WTC11 (cell line): ENCODE measurements around the gene MON1A. TPM values are rescaled to one million over a fixed set of nuclear protein-coding genes. Genes with fewer than 3 reads are reported as not detected.

ENCODE experiments used
- ATAC-seq: fragments of 200-7000 bp; cut with Tn5 transposase; 2 replicates; pipeline ENCODE4 v1.10.0; 2021; ENCODE audit warnings: mild to moderate bottlenecking, moderate library complexity
- CTCF ChIA-PET: fragments of 300-600 bp; sonication (Branson Sonifier 250); formaldehyde crosslinking; loops from one replicate; lab custom pipeline; 2021; ENCODE audit warnings: antibody characterized with exemption; lab: Charles Lee
- POLR2A ChIA-PET: fragments of 350-600 bp; sonication (Branson Sonifier 250); formaldehyde crosslinking; loops from one replicate; lab custom pipeline; 2021; ENCODE audit warnings: antibody characterized with exemption; lab: Charles Lee
- DNase-seq: peaks from one replicate; pipeline ENCODE4 v3.0.0; 2021; ENCODE audit warnings: low spot score
- H3K27ac Mint-ChIP-seq: 2 replicates; pipeline ENCODE4 v1.8.0; 2021; ENCODE audit warnings: mixed read lengths
- H3K27me3 Mint-ChIP-seq: 2 replicates; pipeline ENCODE4 v1.8.0; 2021; ENCODE audit warnings: low read depth, mild to moderate bottlenecking, moderate library complexity, mixed read lengths
- H3K36me3 Mint-ChIP-seq: 2 replicates; pipeline ENCODE4 v1.8.0; 2021; ENCODE audit warnings: mixed read lengths
- H3K4me1 Mint-ChIP-seq: 2 replicates; pipeline ENCODE4 v1.8.0; 2022; ENCODE audit warnings: mixed read lengths
- H3K4me3 Mint-ChIP-seq: 2 replicates; pipeline ENCODE4 v1.8.0; 2021; ENCODE audit warnings: mild to moderate bottlenecking, moderate library complexity, mixed read lengths
- H3K9me3 Mint-ChIP-seq: 2 replicates; pipeline ENCODE4 v1.8.0; 2021; ENCODE audit warnings: mixed read lengths
- AR ChIP-seq: fragments of 250-450 bp; sonication (Bioruptor Pico); IDR thresholded peaks from 2 replicates; pipeline ENCODE4 v1.9.0; 2021; ENCODE audit warnings: mild to moderate bottlenecking
- ATF1 ChIP-seq: sonication (generic); formaldehyde crosslinking; IDR thresholded peaks from 2 replicates; pipeline ENCODE4 v1.8.1; 2023; ENCODE audit warnings: mild to moderate bottlenecking, moderate library complexity, missing genetic modification reagents
- ATF2 ChIP-seq: sonication (generic); formaldehyde crosslinking; IDR thresholded peaks from 2 replicates; pipeline ENCODE4 v1.8.1; 2022; ENCODE audit warnings: low read depth, missing genetic modification reagents, borderline replicate concordance
- CBFB ChIP-seq: sonication (generic); formaldehyde crosslinking; IDR thresholded peaks from 2 replicates; pipeline ENCODE4 v1.8.1; 2022; ENCODE audit warnings: mild to moderate bottlenecking, low read depth, missing genetic modification reagents
- E2F4 ChIP-seq: sonication (generic); formaldehyde crosslinking; IDR thresholded peaks from 2 replicates; pipeline ENCODE4 v1.8.1; 2022; ENCODE audit warnings: low read depth, mild to moderate bottlenecking, moderate library complexity, missing genetic modification reagents, borderline replicate concordance
- ELF4 ChIP-seq: sonication (generic); formaldehyde crosslinking; IDR thresholded peaks from 2 replicates; pipeline ENCODE4 v1.8.1; 2022; ENCODE audit warnings: low read depth, mild to moderate bottlenecking, moderate library complexity, missing genetic modification reagents
- ETV6 ChIP-seq: sonication (generic); formaldehyde crosslinking; IDR thresholded peaks from 2 replicates; pipeline ENCODE4 v1.8.1; 2022; ENCODE audit warnings: mild to moderate bottlenecking, missing genetic modification reagents
- GABPB1 ChIP-seq: sonication (generic); formaldehyde crosslinking; IDR thresholded peaks from 2 replicates; pipeline ENCODE4 v1.8.1; 2023; ENCODE audit warnings: mild to moderate bottlenecking, missing genetic modification reagents
- MXD4 ChIP-seq: fragments of 250-450 bp; sonication (Bioruptor Pico); IDR thresholded peaks from 2 replicates; pipeline ENCODE4 v1.8.0; 2021; ENCODE audit warnings: mild to moderate bottlenecking, moderate library complexity, borderline replicate concordance
- PRRX2 ChIP-seq: fragments of 250-450 bp; sonication (Bioruptor Pico); IDR thresholded peaks from 2 replicates; pipeline ENCODE4 v1.8.0; 2021; ENCODE audit warnings: mild to moderate bottlenecking
- USF1 ChIP-seq: sonication (generic); formaldehyde crosslinking; IDR thresholded peaks from 2 replicates; pipeline ENCODE4 v1.8.0; 2022; ENCODE audit warnings: mild to moderate bottlenecking, missing genetic modification reagents
- ZNF121 ChIP-seq: sonication (generic); formaldehyde crosslinking; IDR thresholded peaks from 2 replicates; pipeline ENCODE4 v1.8.0; 2023; ENCODE audit warnings: missing genetic modification reagents
- ZNF138 ChIP-seq: sonication (generic); formaldehyde crosslinking; conservative IDR thresholded peaks from 2 replicates; pipeline ENCODE4 v1.8.1; 2022; ENCODE audit warnings: mild to moderate bottlenecking, moderate library complexity, missing genetic modification reagents
- ZNF423 ChIP-seq: fragments of 250-450 bp; sonication (Bioruptor Pico); IDR thresholded peaks from 2 replicates; pipeline ENCODE4 v2.1.2; 2022; ENCODE audit warnings: mild to moderate bottlenecking, moderate library complexity
- ZNF512 ChIP-seq: sonication (generic); formaldehyde crosslinking; IDR thresholded peaks from 2 replicates; pipeline ENCODE4 v1.8.1; 2022; ENCODE audit warnings: missing genetic modification reagents, borderline replicate concordance
- total RNA-seq: library from RNA; stranded (reverse); gene quantifications from 3 replicates; pipeline ENCODE4 v1.2.3, GENCODE V29; 2021

Gene MON1A
- total RNA-seq, 1 experiment from 2014 or later = 8.6 TPM

GRCh38 chr3:49867871-49868321 is 61.7 kb downstream of the MON1A start (continued):
- no peak for TF ChIP-seq MXD4 (CRISPR knock-in tag)
- TF ChIP-seq ZNF423 (CRISPR knock-in tag) = no peak
- no peak for TF ChIP-seq ZNF138 (CRISPR knock-in tag)
- peak; percentile 76 for TF ChIP-seq ETV6 (CRISPR knock-in tag)
- no peak for TF ChIP-seq ELF4 (CRISPR knock-in tag)
- no peak for TF ChIP-seq E2F4 (CRISPR knock-in tag)
- no peak for TF ChIP-seq PRRX2 (CRISPR knock-in tag)
- TF ChIP-seq ATF1 (CRISPR knock-in tag) = peak; percentile 78; the same call in 1 of the 2 replicates
- TF ChIP-seq ATF2 (CRISPR knock-in tag) = no peak
- TF ChIP-seq ZNF121 (CRISPR knock-in tag) = 0 out of 2 replicates have a peak, but pooled peaks have one; percentile 25
- no peak for TF ChIP-seq CBFB (CRISPR knock-in tag)
- TF ChIP-seq AR (CRISPR knock-in tag) = no peak
- TF ChIP-seq ZNF512 (CRISPR knock-in tag) = no peak
- TF ChIP-seq, all 79 proteins: peak for 28

- no peaks in the 10 kb centered on the region for H3K36me3 Mint-ChIP-seq
- no peak for ATAC-seq
- H3K4me1 Mint-ChIP-seq = peaks cover 44% of the 10 kb centered on the region
- H3K27me3 Mint-ChIP-seq = peaks cover 4% of the 10 kb centered on the region
- no peaks in the 10 kb centered on the region for H3K9me3 Mint-ChIP-seq
- peak overlapping the region; percentile 65 for H3K4me3 Mint-ChIP-seq
- POLR2A ChIA-PET = interaction anchor here (0.5 to 1.7 kb wide), 4 partner anchors 10 to 148 kb away, joined by 3 to 5 read pairs (median 3); partner anchors contain the start of gene AMIGO3
- TF ChIP-seq E2F4 (CRISPR knock-in tag) = no peak
- no peak for TF ChIP-seq USF1 (CRISPR knock-in tag)
- no peak for TF ChIP-seq GABPB1 (CRISPR knock-in tag)
- no peak for DNase-seq
- CTCF ChIA-PET = interaction anchor here (0.6 to 6.0 kb wide), 12 partner anchors 11 to 178 kb away, joined by 3 to 37 read pairs (median 8); partner anchors contain the start of genes INKA1, MON1A, MST1 and RNF123
- no peak overlapping the region for H3K27ac Mint-ChIP-seq
Measured at GRCh38 chr3:49867400-49867799, 62.2 kb downstream of the MON1A start.
